ENCODE data around the gene EXOSC9. TPM values are rescaled to one million over a fixed set of nuclear protein-coding genes. Genes with fewer than 3 reads are reported as not detected.

The EXOSC9 gene
- total RNA-seq, 1 donor from 2014 or later, result 10.6 TPM

DNA sequence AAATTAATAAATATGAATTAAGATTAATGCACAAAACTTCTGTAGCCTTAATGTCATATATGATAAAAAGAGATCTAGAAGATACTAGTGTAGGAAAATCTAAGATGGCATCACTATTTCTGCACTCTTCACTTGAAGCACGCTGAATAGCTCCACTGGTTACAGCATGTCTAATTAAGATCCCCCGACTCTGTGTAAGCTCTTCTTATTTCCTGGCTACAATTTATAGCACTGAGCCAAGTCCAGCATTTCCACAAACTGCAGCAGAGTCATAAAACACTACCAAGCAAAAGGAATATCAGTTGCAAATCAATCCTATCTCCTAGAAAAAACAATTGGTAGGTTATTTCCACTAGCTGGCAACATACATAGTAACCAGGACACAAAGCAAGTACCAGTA is 23.8 kb downstream of the EXOSC9 start:
- intact Hi-C loops (cut with DNase I), result no loop called here
- no peaks in the 10 kb centered on the region for H3K9me3 ChIP-seq
- TF ChIP-seq POLR2AphosphoS5 (IDR thresholded peaks at IDR 0.05; ENCODE audit: insufficient read depth in 1 of 2, low read depth in 1 of 2) (no peak), POLR2A (IDR thresholded peaks at IDR 0.05) (no peak)
- TF ChIP-seq, protein P1, sequence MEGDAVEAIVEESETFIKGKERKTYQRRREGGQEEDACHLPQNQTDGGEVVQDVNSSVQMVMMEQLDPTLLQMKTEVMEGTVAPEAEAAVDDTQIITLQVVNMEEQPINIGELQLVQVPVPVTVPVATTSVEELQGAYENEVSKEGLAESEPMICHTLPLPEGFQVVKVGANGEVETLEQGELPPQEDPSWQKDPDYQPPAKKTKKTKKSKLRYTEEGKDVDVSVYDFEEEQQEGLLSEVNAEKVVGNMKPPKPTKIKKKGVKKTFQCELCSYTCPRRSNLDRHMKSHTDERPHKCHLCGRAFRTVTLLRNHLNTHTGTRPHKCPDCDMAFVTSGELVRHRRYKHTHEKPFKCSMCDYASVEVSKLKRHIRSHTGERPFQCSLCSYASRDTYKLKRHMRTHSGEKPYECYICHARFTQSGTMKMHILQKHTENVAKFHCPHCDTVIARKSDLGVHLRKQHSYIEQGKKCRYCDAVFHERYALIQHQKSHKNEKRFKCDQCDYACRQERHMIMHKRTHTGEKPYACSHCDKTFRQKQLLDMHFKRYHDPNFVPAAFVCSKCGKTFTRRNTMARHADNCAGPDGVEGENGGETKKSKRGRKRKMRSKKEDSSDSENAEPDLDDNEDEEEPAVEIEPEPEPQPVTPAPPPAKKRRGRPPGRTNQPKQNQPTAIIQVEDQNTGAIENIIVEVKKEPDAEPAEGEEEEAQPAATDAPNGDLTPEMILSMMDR (IDR thresholded peaks at IDR 0.05), result no peak
- no peak for DNase-seq (ENCODE audit: extremely low spot score in 2 of 2)
- no peaks in the 10 kb centered on the region for H3K27me3 ChIP-seq
- H3K27ac ChIP-seq, result no peak overlapping the region
- no peak overlapping the region for H3K4me3 ChIP-seq
- peaks cover 0 to 15% of the 10 kb centered on the region in 2 donors for H3K36me3 ChIP-seq
- peaks cover 9% of the 10 kb centered on the region for H3K4me1 ChIP-seq

DNA sequence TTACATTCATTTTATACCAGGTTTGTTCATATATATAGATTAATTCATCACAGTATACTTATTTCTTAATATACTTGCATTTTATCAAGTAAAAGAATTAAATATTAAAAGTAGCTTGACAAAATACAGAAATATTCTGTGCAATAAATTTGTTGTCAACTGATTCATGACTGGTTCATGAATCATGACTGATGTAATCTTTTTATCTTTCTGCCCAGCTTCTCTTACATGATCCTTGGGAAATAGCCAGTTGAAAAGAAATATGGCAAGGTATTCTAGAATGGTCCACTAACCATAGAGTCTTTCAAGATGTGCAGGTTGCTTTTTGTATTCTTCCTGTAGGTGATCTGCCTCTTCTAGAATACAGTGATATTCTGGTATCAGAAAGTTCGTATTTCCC is 26.7 kb downstream of the EXOSC9 start:
- no peaks in the 10 kb centered on the region for H3K9me3 ChIP-seq

DNA sequence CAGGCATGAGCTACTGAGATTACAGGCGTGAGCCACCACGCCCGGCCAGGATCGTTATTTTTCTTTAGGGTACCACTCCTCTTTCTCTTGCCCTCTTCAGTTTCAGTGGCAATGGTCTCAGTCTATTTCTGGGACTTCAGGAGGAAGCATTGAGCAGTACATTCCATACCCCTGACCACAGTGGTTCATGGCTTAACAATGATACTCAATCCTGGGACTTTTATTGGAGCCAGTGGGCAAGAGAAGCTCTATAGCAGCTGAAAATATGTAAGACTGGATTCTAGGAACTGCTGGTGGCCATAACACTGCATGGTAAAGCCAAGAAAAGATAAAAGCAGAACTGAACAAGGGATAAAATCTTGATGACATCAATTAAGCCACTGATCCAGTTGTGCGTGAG is 28.4 kb downstream of the EXOSC9 start:
- intact Hi-C loops (cut with DNase I), result no loop called here
- no peaks in the 10 kb centered on the region for H3K9me3 ChIP-seq
- no peaks in the 10 kb centered on the region for H3K27me3 ChIP-seq
- DNase-seq (ENCODE audit: extremely low spot score in 2 of 2), result no peak
- TF ChIP-seq POLR2AphosphoS5 (IDR thresholded peaks at IDR 0.05; ENCODE audit: insufficient read depth in 1 of 2, low read depth in 1 of 2) (no peak), POLR2A (IDR thresholded peaks at IDR 0.05) (no peak)
- TF ChIP-seq, protein P1 (IDR thresholded peaks at IDR 0.05), result no peak
- H3K4me1 ChIP-seq, result no peaks in the 10 kb centered on the region
- H3K36me3 ChIP-seq, result peaks cover 0 to 33% of the 10 kb centered on the region in 2 donors
- H3K27ac ChIP-seq, result no peak overlapping the region
- H3K4me3 ChIP-seq, result no peak overlapping the region

More for the DNA sequence above, 26.7 kb downstream of the EXOSC9 start:
- no peak overlapping the region for H3K27ac ChIP-seq
- intact Hi-C loops (cut with DNase I), result no loop called here
- DNase-seq (ENCODE audit: extremely low spot score in 2 of 2), result no peak
- no peaks in the 10 kb centered on the region for H3K27me3 ChIP-seq
- H3K4me1 ChIP-seq, result peaks cover 8% of the 10 kb centered on the region
- TF ChIP-seq POLR2A (IDR thresholded peaks at IDR 0.05) (no peak), POLR2AphosphoS5 (IDR thresholded peaks at IDR 0.05; ENCODE audit: insufficient read depth in 1 of 2, low read depth in 1 of 2) (no peak)
- TF ChIP-seq, protein P1 (IDR thresholded peaks at IDR 0.05), result no peak
- H3K36me3 ChIP-seq, result peaks cover 0 to 23% of the 10 kb centered on the region in 2 donors
- no peak overlapping the region for H3K4me3 ChIP-seq

DNA sequence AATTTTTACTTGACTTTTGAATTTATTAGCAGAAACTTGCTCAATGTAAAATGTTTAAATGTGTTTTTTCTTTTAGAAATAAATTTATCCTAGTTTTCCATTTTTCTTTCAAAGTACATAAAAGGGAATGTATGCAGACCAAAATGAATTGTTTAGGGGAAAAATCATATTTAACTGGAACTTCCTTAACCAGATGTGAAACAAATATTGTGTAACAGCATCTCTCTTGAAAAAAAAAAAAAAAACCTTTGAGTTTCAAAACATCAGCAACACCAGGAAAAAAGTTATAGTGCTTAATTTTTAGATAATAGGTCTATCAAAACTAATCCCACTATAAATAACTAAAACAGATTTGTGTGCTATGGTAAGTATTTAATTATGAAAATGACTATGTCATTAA is 37.0 kb downstream of the EXOSC9 start:
- intact Hi-C loops (cut with DNase I), result no loop called here
- TF ChIP-seq POLR2AphosphoS5 (IDR thresholded peaks at IDR 0.05; ENCODE audit: insufficient read depth in 1 of 2, low read depth in 1 of 2) (no peak), POLR2A (IDR thresholded peaks at IDR 0.05) (no peak)
- TF ChIP-seq, protein P1 (IDR thresholded peaks at IDR 0.05), result no peak
- peaks cover 0 to 47% of the 10 kb centered on the region in 2 donors for H3K36me3 ChIP-seq
- no peak overlapping the region for H3K27ac ChIP-seq
- no peaks in the 10 kb centered on the region for H3K27me3 ChIP-seq
- no peaks in the 10 kb centered on the region for H3K4me1 ChIP-seq
- DNase-seq (ENCODE audit: extremely low spot score in 2 of 2), result no peak
- H3K9me3 ChIP-seq, result no peaks in the 10 kb centered on the region
- no peak overlapping the region for H3K4me3 ChIP-seq

DNA sequence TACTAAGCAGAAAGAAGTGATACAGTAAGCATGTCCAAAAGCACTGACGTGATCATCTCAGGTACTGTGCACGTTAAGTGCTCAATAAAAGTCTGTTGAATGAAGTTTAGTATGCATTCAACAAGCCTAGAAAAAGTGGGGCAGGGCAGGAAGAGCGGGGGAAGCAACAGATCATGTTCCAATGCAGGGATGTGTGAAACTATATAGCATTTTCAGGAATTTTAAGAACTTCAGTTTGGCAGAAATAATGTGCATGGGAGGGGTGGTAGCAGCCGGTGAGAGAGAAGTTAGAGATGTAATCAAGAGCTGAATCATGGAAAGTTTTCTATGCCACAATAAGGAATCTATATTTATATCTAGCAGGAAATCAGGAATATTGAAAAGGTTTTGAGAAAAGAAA is 41.7 kb downstream of the EXOSC9 start:
- no peak for DNase-seq (ENCODE audit: extremely low spot score in 2 of 2)
- TF ChIP-seq POLR2A (IDR thresholded peaks at IDR 0.05) (no peak), POLR2AphosphoS5 (IDR thresholded peaks at IDR 0.05; ENCODE audit: insufficient read depth in 1 of 2, low read depth in 1 of 2) (no peak)
- TF ChIP-seq, protein P1 (IDR thresholded peaks at IDR 0.05), result no peak
- Histone ChIP-seq H3K27ac (no peak overlapping the region), H3K4me3 (no peak overlapping the region), H3K36me3 (peaks cover 0 to 51% of the 10 kb centered on the region in 2 donors), H3K4me1 (no peaks in the 10 kb centered on the region), H3K9me3 (no peaks in the 10 kb centered on the region), H3K27me3 (no peaks in the 10 kb centered on the region)
- intact Hi-C loops (cut with DNase I), result no loop called here
